GM19238 (cell line): Measurements from ENCODE around the gene RIMBP2.

ENCODE experiments used
- DNase-seq: peaks from one replicate; pipeline ENCODE4 v3.0.0; 2011; ENCODE audit warnings: low spot score; ENCODE audit not compliant: insufficient read length

Gene RIMBP2

GRCh38 chr12:130546494-130546893 lies 169.6 kb downstream of the RIMBP2 start:
- no peak for DNase-seq

GRCh38 chr12:130545475-130545874 lies 170.6 kb downstream of the RIMBP2 start:
- DNase-seq: no peak

GRCh38 chr12:130540376-130540775 lies 175.7 kb downstream of the RIMBP2 start:
- no peak for DNase-seq

- DNase-seq: no peak
Measured at GRCh38 chr12:130538343-130539095, 177.6 kb downstream of the RIMBP2 start.

GRCh38 chr12:130537655-130538054 lies 178.4 kb downstream of the RIMBP2 start:
- DNase-seq: no peak

- no peak for DNase-seq
Measured at GRCh38 chr12:130537051-130537450, 179.0 kb downstream of the RIMBP2 start.

- DNase-seq: no peak
Measured at GRCh38 chr12:130530429-130530828, 185.7 kb downstream of the RIMBP2 start.

- DNase-seq: no peak
Measured at GRCh38 chr12:130529781-130530180, 186.3 kb downstream of the RIMBP2 start.

- no peak for DNase-seq
Measured at GRCh38 chr12:130527239-130527638, 188.9 kb downstream of the RIMBP2 start.

GRCh38 chr12:130526813-130527212 lies 189.3 kb downstream of the RIMBP2 start:
- no peak for DNase-seq

GRCh38 chr12:130525384-130526172 lies 190.5 kb downstream of the RIMBP2 start:
- DNase-seq: no peak

GRCh38 chr12:130524759-130525158 lies 191.3 kb downstream of the RIMBP2 start:
- no peak for DNase-seq

- DNase-seq: no peak
Measured at GRCh38 chr12:130523863-130524614, 192.1 kb downstream of the RIMBP2 start.

GRCh38 chr12:130523208-130523607 lies 192.9 kb downstream of the RIMBP2 start:
- DNase-seq: no peak

- DNase-seq: no peak
Measured at GRCh38 chr12:130522244-130522834, 193.8 kb downstream of the RIMBP2 start.

GRCh38 chr12:130521375-130522124 lies 194.5 kb downstream of the RIMBP2 start:
- no peak for DNase-seq

- DNase-seq: no peak
Measured at GRCh38 chr12:130520784-130521183, 195.3 kb downstream of the RIMBP2 start.

- no peak for DNase-seq
Measured at GRCh38 chr12:130517588-130517987, 198.5 kb downstream of the RIMBP2 start.

GRCh38 chr12:130514149-130514551 lies 201.9 kb downstream of the RIMBP2 start:
- DNase-seq: no peak

GRCh38 chr12:130513556-130513955 lies 202.5 kb downstream of the RIMBP2 start:
- no peak for DNase-seq

- no peak for DNase-seq
Measured at GRCh38 chr12:130511285-130511684, 204.8 kb downstream of the RIMBP2 start.
